AG04449 (cell line): ENCODE data around the gene LAMA3.

Experiments
- CTCF ChIA-PET: fragments of 350-600 bp; formaldehyde crosslinking; extraction: SDS; loops from one replicate; lab custom pipeline; 2021; ENCODE audit warnings: antibody characterized with exemption; lab: Yijun Ruan, JAX
- POLR2A ChIA-PET: fragments of 400-600, 350-600 bp; formaldehyde crosslinking; extraction: SDS; loops from one replicate; lab custom pipeline; 2020; ENCODE audit warnings: antibody characterized with exemption, inconsistent platforms; lab: Yijun Ruan, JAX
- DNase-seq: peaks from one replicate; pipeline ENCODE4 v3.0.0-alpha.2; 2010; ENCODE audit warnings: low read depth, low spot score
- H3K4me3 ChIP-seq: 2 replicates; pipeline ENCODE4 v1.5.1; 2011; ENCODE audit warnings: low read depth, mild to moderate bottlenecking, control low read depth, low read length
- CTCF ChIP-seq: IDR thresholded peaks from one replicate; pipeline ENCODE4 v1.5.1; 2011; ENCODE audit warnings: mild to moderate bottlenecking, moderate library complexity, low read length, control low read depth, inconsistent platforms; ENCODE audit not compliant: insufficient read depth; ENCODE audit errors: missing control alignments

The LAMA3 gene

DNA sequence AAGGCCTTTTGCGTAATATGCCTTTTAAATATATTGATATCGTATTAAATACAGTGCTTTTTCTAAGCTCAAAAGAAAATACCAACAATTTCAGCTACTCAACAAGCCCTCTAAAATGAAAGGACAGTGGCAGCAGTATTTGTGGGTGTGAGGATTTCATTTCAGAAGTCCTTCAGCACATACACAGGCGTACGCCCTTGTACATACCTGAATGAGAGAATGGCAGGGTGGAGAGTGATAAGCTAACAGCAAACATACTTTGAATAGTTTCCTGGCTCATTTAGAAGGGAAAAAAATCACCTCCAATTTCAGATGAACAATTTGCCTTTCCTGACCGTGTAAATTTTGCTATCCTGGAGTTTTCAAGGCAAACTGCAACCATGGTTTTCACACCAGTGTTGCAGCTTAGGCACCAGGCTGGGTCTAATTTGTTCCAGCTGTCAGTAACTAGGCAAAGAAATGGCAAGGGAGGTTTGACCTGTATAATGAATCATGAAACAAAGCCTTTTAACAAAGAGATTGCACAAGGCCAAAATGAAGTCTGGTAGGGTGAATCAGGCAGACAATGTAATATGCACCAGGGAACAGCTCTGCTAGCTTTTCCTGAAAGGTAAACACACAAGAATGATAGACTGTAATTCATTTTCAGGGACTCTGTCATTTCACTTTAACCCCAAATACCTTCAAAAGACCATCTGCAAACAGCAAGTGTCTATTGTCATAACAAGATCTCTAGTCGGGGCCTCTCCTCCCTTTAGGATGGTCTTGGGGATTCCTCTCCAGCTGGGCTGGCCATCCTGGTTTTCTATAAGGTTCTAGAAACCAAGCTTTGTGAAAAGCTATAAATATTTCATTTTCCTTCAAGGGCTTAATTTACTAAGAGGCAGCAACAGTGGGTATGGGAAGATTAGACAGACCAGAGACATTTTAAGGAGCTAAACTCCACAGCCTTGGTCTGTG is 38.0 kb upstream of the LAMA3 start:
- POLR2A ChIA-PET: no interaction called here
- CTCF ChIA-PET: interaction anchor here (1.1 to 1.5 kb wide), 4 partner anchors 10 to 45 kb away, joined by 3 to 8 read pairs (median 3); no protein-coding TSS in a partner anchor
- no peak for TF ChIP-seq CTCF
- peak; percentile 19 for DNase-seq
- H3K4me3 ChIP-seq: no peak overlapping the region

DNA sequence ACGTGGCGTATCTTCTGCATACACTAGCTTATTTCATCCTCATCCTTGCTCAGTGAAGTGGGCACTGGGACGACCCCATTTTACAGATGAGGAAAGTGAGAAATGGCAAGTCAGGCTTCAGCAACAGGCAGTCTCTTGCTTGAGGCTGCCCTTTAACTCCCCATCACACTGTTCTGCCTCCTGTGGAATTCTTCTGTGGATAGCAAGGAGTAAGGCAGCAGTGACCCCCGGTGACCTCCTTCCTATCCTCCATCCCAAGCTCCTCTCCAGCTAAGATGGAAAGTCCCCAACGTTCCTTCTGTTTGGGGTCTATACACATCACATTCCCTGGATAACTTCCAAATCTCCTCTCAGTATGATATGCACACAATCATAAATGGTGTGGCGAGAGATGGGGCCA is 37.0 kb upstream of the LAMA3 start:
- CTCF ChIA-PET: interaction anchor here (1.1 to 1.5 kb wide), 3 partner anchors 9 to 30 kb away, joined by 3 to 8 read pairs (median 3); no protein-coding TSS in a partner anchor
- POLR2A ChIA-PET: no interaction called here

GRCh38 chr18:23658285-23658684 is 31.0 kb upstream of the LAMA3 start:
- TF ChIP-seq CTCF: no peak
- no peak overlapping the region for H3K4me3 ChIP-seq
- no peak for DNase-seq
- POLR2A ChIA-PET: no interaction called here
- CTCF ChIA-PET: no interaction called here

More for the DNA sequence above, 37.0 kb upstream of the LAMA3 start:
- no peak for TF ChIP-seq CTCF
- no peak for DNase-seq
- no peak overlapping the region for H3K4me3 ChIP-seq

- H3K4me3 ChIP-seq: peak overlapping the region; percentile 55
- DNase-seq: no peak
- ChIA-PET POLR2A (no interaction called here), CTCF (interaction anchor here (0.9 to 1.5 kb wide), 3 partner anchors 10 to 41 kb away, joined by 3 to 4 read pairs (median 3); no protein-coding TSS in a partner anchor)
- no peak for TF ChIP-seq CTCF
Observed at GRCh38 chr18:23661735-23662308, 27.4 kb upstream of the LAMA3 start.

DNA sequence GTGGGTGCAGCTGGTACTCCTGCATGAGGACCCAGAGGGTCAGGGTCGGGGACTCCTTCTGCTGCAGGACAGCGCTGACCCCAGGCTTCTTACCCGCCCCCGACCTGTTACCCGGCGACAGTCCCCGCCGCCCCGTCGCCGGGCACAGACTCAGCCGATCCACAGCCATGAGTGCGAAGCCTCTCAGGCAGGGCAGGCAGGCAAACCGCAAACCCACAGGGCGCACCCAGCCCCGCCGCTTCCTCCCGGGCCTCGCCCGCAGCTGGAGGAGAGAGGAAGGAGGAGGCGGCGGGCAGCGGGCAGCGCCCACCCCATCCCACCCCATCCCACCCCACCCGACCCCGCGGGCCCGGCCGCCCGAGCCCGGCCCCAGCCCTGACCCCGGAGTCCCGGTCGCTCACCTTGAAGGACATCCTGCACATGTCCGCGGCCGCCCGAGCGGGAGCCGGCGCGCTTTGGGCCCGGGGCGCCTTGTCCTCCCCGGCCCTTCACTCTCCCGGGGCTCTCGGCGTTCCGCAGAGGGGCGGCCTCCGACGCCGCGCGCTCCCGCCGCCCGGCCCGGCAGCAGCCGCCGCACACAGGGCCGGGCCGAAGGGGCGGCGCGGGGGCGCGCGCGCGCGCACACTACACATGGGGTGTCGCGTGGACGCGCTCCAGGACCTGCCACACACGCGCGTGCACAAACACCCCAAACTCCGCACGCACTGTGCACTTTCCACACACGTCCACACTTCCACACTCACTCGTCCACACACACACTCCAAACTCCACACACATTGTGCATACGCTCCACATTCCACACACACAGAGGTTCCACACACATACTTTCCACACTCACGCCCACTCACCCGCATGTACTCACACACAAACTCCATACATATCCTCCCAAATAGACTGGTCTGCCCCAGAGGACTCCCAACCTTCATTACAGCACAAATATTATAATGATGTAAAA is 26.7 kb upstream of the LAMA3 start, which contains the start of gene ANKRD29:
Gene ANKRD29, minus strand, starts transcription at position 603 of the 955 bp plus-strand sequence. Its CDS starts 181 bp downstream, at position 422.
- CTCF ChIA-PET: interaction anchor here (0.9 to 1.0 kb wide), 2 partner anchors 19 to 41 kb away, joined by 3 to 5 read pairs; no protein-coding TSS in a partner anchor
- DNase-seq: no peak

More for the DNA sequence above, 26.7 kb upstream of the LAMA3 start, which contains the start of gene ANKRD29:
- POLR2A ChIA-PET: no interaction called here
- peak within 1 kb of the TSS; percentile 55 for H3K4me3 ChIP-seq
- no peak for TF ChIP-seq CTCF
